ENCODE measurements around the gene SPTBN4.

The SPTBN4 gene

GRCh38 chr19:40617961-40618360 lies 151.2 kb downstream of the SPTBN4 start:
- no peak for TF ChIP-seq CTCF (IDR thresholded peaks at IDR 0.05)

- TF ChIP-seq CTCF (IDR thresholded peaks at IDR 0.05), result no peak
Observed at GRCh38 chr19:40619333-40620160, 152.7 kb downstream of the SPTBN4 start.

GRCh38 chr19:40620161-40620485 lies 153.3 kb downstream of the SPTBN4 start:
- TF ChIP-seq CTCF (IDR thresholded peaks at IDR 0.05), result no peak

- no peak for TF ChIP-seq CTCF (IDR thresholded peaks at IDR 0.05)
Observed at GRCh38 chr19:40621283-40621682, 154.5 kb downstream of the SPTBN4 start.

- TF ChIP-seq CTCF (IDR thresholded peaks at IDR 0.05), result no peak
Observed at GRCh38 chr19:40621966-40622772, 155.4 kb downstream of the SPTBN4 start.

GRCh38 chr19:40622773-40623075 lies 155.9 kb downstream of the SPTBN4 start:
- TF ChIP-seq CTCF (IDR thresholded peaks at IDR 0.05), result no peak

GRCh38 chr19:40623403-40624251 lies 156.8 kb downstream of the SPTBN4 start:
- TF ChIP-seq CTCF (IDR thresholded peaks at IDR 0.05), result no peak

Data from LNCAP (cell line).